Measurements from ENCODE around the gene HSF4.

HSF4 gene

DNA sequence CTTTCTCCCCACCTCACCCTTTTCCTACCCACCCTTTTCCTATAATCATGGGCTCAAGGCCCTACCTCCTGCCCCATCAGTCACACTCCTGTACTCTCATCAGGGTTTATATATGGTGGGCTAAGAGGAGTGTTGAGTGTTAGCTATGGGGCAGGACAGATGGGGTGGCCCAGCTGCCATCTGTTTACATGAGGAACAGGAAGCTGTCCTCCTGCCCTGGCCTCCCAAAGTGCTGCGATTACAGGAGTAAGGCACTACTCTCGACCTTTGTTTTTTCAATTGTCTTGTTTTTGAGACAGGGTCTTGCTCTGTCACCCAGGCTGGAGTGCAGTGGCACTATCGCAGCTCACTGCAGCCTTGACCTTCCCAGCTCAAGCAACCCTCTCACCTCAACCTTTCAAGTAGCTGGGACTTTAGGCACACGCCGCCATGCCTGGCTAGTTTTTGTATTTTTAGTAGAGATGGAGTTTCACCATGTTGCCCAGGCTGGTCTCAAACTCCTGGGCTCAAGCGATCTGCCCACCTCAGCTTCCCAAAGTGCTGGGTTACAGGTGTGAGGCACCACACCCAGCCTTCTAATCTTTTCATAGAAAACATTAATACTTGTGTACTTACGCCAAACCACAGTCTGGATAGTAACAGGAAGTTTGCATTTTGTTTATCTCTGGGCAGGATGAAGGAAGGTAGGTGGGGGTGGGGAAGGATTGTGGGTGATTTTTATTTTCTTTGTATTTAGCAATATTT lies 6.5 kb upstream of the HSF4 start:
- no peak for DNase-seq (ENCODE audit: low spot score)
- Histone ChIP-seq H3K27me3 (ENCODE audit: insufficient read depth, poor library complexity, severe bottlenecking) (no peaks in the 10 kb centered on the region), H3K4me1 (ENCODE audit: insufficient read depth, poor library complexity, severe bottlenecking) (no peaks in the 10 kb centered on the region), H3K27ac (ENCODE audit: poor library complexity, severe bottlenecking) (no peak overlapping the region), H3K4me3 (ENCODE audit: severe bottlenecking) (no peak overlapping the region), H3K9me3 (ENCODE audit: severe bottlenecking) (no peaks in the 10 kb centered on the region), H3K36me3 (ENCODE audit: low read depth) (no peaks in the 10 kb centered on the region)
- no peak for ATAC-seq (ENCODE audit: low read depth)
- TF ChIP-seq, protein P1, sequence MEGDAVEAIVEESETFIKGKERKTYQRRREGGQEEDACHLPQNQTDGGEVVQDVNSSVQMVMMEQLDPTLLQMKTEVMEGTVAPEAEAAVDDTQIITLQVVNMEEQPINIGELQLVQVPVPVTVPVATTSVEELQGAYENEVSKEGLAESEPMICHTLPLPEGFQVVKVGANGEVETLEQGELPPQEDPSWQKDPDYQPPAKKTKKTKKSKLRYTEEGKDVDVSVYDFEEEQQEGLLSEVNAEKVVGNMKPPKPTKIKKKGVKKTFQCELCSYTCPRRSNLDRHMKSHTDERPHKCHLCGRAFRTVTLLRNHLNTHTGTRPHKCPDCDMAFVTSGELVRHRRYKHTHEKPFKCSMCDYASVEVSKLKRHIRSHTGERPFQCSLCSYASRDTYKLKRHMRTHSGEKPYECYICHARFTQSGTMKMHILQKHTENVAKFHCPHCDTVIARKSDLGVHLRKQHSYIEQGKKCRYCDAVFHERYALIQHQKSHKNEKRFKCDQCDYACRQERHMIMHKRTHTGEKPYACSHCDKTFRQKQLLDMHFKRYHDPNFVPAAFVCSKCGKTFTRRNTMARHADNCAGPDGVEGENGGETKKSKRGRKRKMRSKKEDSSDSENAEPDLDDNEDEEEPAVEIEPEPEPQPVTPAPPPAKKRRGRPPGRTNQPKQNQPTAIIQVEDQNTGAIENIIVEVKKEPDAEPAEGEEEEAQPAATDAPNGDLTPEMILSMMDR (IDR thresholded peaks at IDR 0.05; ENCODE audit: poor library complexity, severe bottlenecking) = no peak

GRCh38 chr16:67158637-67159600 lies 5.6 kb upstream of the HSF4 start:
- H3K27me3 ChIP-seq (ENCODE audit: insufficient read depth, poor library complexity, severe bottlenecking) = no peaks in the 10 kb centered on the region
- DNase-seq (ENCODE audit: low spot score) = peak; percentile 70
- H3K27ac ChIP-seq (ENCODE audit: poor library complexity, severe bottlenecking) = peak overlapping the region; percentile 46

GRCh38 chr16:67161595-67162058 lies 2.9 kb upstream of the HSF4 start:
- ATAC-seq (ENCODE audit: low read depth) = no peak
- H3K9me3 ChIP-seq (ENCODE audit: severe bottlenecking) = no peaks in the 10 kb centered on the region
- H3K4me3 ChIP-seq (ENCODE audit: severe bottlenecking) = no peak overlapping the region
- TF ChIP-seq, protein P1 (IDR thresholded peaks at IDR 0.05; ENCODE audit: poor library complexity, severe bottlenecking) = no peak
- no peak for DNase-seq (ENCODE audit: low spot score)
- H3K27me3 ChIP-seq (ENCODE audit: insufficient read depth, poor library complexity, severe bottlenecking) = no peaks in the 10 kb centered on the region
- no peaks in the 10 kb centered on the region for H3K36me3 ChIP-seq (ENCODE audit: low read depth)
- no peaks in the 10 kb centered on the region for H3K4me1 ChIP-seq (ENCODE audit: insufficient read depth, poor library complexity, severe bottlenecking)
- no peak overlapping the region for H3K27ac ChIP-seq (ENCODE audit: poor library complexity, severe bottlenecking)

More at GRCh38 chr16:67158637-67159600, 5.6 kb upstream of the HSF4 start:
- no peak for ATAC-seq (ENCODE audit: low read depth)
- no peaks in the 10 kb centered on the region for H3K4me1 ChIP-seq (ENCODE audit: insufficient read depth, poor library complexity, severe bottlenecking)
- H3K36me3 ChIP-seq (ENCODE audit: low read depth) = no peaks in the 10 kb centered on the region
- H3K4me3 ChIP-seq (ENCODE audit: severe bottlenecking) = peak overlapping the region; percentile 61
- no peaks in the 10 kb centered on the region for H3K9me3 ChIP-seq (ENCODE audit: severe bottlenecking)
- TF ChIP-seq, protein P1 (IDR thresholded peaks at IDR 0.05; ENCODE audit: poor library complexity, severe bottlenecking) = no peak

DNA sequence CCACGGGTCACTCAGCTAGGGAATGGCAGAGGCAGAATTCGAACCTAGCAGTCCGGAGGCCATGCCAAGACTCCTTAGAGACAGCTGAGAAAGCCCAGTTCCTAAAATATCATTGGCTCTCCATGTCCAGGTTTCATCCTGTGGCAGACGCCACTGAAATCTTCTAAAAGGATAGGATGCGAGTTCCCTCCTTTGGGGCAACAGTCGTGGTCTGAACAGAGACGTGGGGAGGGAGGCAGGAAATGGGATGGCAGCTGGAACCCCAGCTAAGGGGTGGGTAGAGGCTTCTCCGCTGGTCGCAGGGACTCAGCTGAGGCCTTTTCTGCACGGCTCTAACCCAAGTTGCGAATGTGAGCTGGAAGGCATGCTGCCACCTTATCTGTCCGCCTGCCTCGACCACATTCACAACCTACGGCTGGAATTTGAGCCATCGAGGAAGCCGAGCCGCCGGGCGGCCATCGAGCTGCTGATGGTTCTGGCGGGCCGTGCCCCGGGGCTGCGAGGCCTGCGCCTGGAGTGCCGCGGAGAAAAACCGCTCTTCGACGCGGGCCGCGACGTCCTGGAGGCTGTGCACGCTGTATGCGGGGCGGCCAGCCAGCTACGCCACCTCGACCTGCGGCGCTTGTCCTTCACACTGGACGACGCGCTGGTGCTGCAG lies 1.9 kb upstream of the HSF4 start:
- TF ChIP-seq, protein P1 (IDR thresholded peaks at IDR 0.05; ENCODE audit: poor library complexity, severe bottlenecking) = no peak
- Histone ChIP-seq H3K27ac (ENCODE audit: poor library complexity, severe bottlenecking) (peak overlapping the region; percentile 43), H3K9me3 (ENCODE audit: severe bottlenecking) (no peaks in the 10 kb centered on the region), H3K4me3 (ENCODE audit: severe bottlenecking) (no peak overlapping the region), H3K27me3 (ENCODE audit: insufficient read depth, poor library complexity, severe bottlenecking) (no peaks in the 10 kb centered on the region), H3K36me3 (ENCODE audit: low read depth) (no peaks in the 10 kb centered on the region), H3K4me1 (ENCODE audit: insufficient read depth, poor library complexity, severe bottlenecking) (no peaks in the 10 kb centered on the region)
- DNase-seq (ENCODE audit: low spot score) (no peak), ATAC-seq (ENCODE audit: low read depth) (no peak)
